ENCODE results near the gene GDI2. TPM values are rescaled to one million over a fixed set of nuclear protein-coding genes. Genes with fewer than 3 reads are reported as not detected.

Gene GDI2
- total RNA-seq, 1 donor from 2014 or later = 216 TPM

DNA sequence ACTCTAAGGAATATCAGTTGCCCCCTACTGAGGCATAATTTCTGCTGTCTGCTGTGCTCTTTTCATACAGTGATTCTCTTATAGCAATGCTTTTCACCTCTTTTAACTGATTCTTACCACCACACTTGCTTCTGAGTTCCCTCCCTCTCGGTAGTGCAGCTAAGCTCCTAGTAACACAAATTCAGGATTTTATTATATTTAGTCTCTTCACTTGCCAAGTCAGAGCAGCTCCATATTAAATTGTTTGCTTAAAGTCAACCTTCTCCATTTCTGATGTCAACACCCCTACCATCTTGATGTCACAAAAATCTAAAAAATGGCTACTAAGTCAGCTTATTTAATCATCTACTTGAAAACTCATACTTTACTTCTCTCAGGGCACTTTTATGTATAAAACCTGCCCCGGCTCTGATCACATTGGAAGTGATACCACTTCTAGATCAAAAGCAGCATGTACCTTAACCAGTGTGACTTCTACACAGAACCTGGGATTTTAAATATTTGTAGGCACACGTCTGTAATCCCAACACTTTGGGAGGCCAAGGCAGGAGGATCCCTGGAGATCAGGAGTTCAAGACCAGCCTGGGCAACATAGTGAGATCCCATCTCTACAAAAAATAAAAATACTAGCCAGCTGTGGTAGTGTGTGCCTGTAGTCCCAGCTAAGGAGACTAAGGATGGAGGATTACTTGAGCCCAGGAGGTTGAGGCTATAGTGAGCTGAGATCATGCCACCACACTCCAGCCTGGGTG is 55.3 kb downstream of the GDI2 start:
- no peak for TF ChIP-seq CTCF (IDR thresholded peaks at IDR 0.05; ENCODE audit: unreplicated experiment)
- no peaks in the 10 kb centered on the region for H3K4me1 Mint-ChIP-seq
- H3K36me3 Mint-ChIP-seq = peaks cover 46% of the 10 kb centered on the region
- no peaks in the 10 kb centered on the region for H3K9me3 Mint-ChIP-seq
- no peaks in the 10 kb centered on the region for H3K27me3 Mint-ChIP-seq (ENCODE audit: low read depth)
- peak overlapping the region; percentile 45 for H3K27ac Mint-ChIP-seq
- no peak for DNase-seq (ENCODE audit: low spot score in 2 of 2, unreplicated experiment in 2 of 2)
- H3K4me3 Mint-ChIP-seq = no peak overlapping the region

- Mint-ChIP-seq H3K4me1 (no peaks in the 10 kb centered on the region), H3K36me3 (peaks cover 53% of the 10 kb centered on the region), H3K27me3 (ENCODE audit: low read depth) (no peaks in the 10 kb centered on the region), H3K4me3 (no peak overlapping the region), H3K27ac (no peak overlapping the region), H3K9me3 (no peaks in the 10 kb centered on the region)
- DNase-seq (ENCODE audit: low spot score in 2 of 2, unreplicated experiment in 2 of 2) = no peak
- TF ChIP-seq CTCF (IDR thresholded peaks at IDR 0.05; ENCODE audit: unreplicated experiment) = no peak
Measured at GRCh38 chr10:5752301-5752871, 60.8 kb downstream of the GDI2 start.

GRCh38 chr10:5751601-5752253 is 61.5 kb downstream of the GDI2 start:
- Mint-ChIP-seq H3K9me3 (no peaks in the 10 kb centered on the region), H3K27me3 (ENCODE audit: low read depth) (no peaks in the 10 kb centered on the region), H3K4me1 (no peaks in the 10 kb centered on the region), H3K27ac (no peak overlapping the region), H3K4me3 (no peak overlapping the region), H3K36me3 (peaks cover 53% of the 10 kb centered on the region)
- no peak for DNase-seq (ENCODE audit: low spot score in 2 of 2, unreplicated experiment in 2 of 2)
- no peak for TF ChIP-seq CTCF (IDR thresholded peaks at IDR 0.05; ENCODE audit: unreplicated experiment)

DNA sequence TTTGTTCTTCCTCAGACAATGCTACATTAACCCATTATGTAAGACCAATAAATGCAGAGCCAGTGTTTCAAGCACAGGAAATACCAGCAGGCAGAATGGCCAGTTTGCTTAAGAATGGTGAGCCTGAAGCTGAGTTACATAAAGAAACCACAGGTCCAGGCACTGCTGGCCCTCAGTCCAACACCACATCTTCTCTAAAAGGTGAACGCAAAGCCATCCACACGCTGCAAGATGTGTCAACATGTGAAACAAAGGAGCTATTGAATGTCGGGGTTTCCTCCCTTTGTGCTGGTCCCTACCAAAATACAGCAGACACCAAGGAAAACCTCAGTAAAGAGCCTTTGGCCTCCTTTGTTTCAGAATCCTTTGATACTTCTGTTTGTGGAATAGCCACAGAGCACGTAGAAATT is 64.8 kb downstream of the GDI2 start:
- H3K36me3 Mint-ChIP-seq = peaks cover 60% of the 10 kb centered on the region
- H3K27me3 Mint-ChIP-seq (ENCODE audit: low read depth) = no peaks in the 10 kb centered on the region
- H3K4me1 Mint-ChIP-seq = no peaks in the 10 kb centered on the region
- no peak for DNase-seq (ENCODE audit: low spot score in 2 of 2, unreplicated experiment in 2 of 2)
- H3K9me3 Mint-ChIP-seq = no peaks in the 10 kb centered on the region
- no peak for TF ChIP-seq CTCF (IDR thresholded peaks at IDR 0.05; ENCODE audit: unreplicated experiment)
- H3K4me3 Mint-ChIP-seq = no peak overlapping the region
- no peak overlapping the region for H3K27ac Mint-ChIP-seq

GRCh38 chr10:5746197-5746596 is 67.0 kb downstream of the GDI2 start:
- no peak overlapping the region for H3K4me3 Mint-ChIP-seq
- peaks cover 53% of the 10 kb centered on the region for H3K36me3 Mint-ChIP-seq
- TF ChIP-seq CTCF (IDR thresholded peaks at IDR 0.05; ENCODE audit: unreplicated experiment) = no peak
- no peaks in the 10 kb centered on the region for H3K9me3 Mint-ChIP-seq
- no peak for DNase-seq (ENCODE audit: low spot score in 2 of 2, unreplicated experiment in 2 of 2)
- H3K27ac Mint-ChIP-seq = no peak overlapping the region
- no peaks in the 10 kb centered on the region for H3K27me3 Mint-ChIP-seq (ENCODE audit: low read depth)
- no peaks in the 10 kb centered on the region for H3K4me1 Mint-ChIP-seq

Measured in mesothelial cell of epicardium (in vitro differentiated cells).